Midbrain (tissue), 1 donor: ENCODE measurements around the gene DEFB121.
"Not testable (repeated sequence)": the region's sequence is repeated elsewhere in the genome, so short reads cannot be mapped to it uniquely, and the experiment has no call there.

Source experiments
- DNase-seq: peaks from one replicate; lab custom pipeline; 2025; lab: John Stamatoyannopoulos, UW

DEFB121 gene, protein sequence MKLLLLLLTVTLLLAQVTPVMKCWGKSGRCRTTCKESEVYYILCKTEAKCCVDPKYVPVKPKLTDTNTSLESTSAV

DNA sequence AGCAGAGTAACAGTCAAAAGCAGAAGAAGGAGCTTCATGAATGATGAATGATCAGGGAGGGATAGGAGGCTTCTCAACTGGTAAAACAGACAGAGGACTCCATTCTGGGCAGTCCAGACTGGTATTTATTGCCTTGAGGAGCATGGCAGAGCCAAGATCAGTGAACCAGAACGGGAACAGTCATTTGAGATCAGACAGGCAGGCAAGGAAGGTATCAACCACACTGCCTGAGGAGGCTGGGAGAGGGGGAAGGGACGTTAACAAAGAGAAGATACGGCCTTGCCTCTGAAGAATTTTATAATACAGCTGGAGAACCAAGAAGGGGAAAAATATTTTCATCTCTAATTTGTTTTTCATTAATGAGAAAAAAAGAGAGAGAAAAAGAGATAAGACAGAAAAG is at the start of gene DEFB121:
TSS of gene DEFB121 (minus strand) at position 101 of the 400 bp plus-strand sequence. CDS start at position 38, 63 bp downstream.
- no peak for DNase-seq

DNA sequence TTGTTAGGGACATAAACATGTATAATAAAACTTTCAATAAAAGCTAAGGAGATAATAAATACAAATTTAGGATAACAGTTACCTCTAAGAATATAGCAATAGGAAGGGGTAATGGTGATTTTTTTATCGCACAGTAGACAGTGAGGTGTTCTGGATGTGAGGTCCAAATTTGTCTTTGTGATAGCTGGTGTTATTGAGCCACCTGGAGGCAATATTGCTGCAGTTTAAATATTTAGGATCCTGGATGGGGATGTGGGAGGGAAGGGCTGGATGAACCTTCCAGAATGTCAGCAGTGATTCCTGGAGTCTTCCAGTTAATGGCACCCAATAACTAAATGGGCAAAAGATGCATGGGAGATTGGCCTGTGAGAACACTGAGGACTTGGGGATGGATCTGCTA is 48.3 kb upstream of the DEFB121 start:
- no peak for DNase-seq

DNA sequence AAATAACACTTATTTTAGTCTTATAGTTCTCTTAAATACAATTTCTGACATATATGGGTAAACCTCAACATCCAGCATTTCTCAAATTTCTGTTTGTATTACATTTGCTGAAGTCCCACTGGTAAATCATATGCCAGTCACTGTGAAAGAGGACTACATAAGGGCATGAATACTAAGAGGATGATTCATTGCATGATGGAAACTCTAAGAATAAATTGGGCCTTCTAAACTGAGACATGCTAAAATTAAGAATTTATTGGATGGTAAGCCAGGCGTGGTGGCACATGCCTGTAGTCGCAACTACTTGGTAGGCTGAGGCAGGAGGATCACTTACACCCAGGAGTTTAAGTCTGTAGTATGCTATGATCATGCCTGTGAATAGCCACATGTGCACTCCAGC is 46.6 kb upstream of the DEFB121 start:
- DNase-seq: no peak

DNA sequence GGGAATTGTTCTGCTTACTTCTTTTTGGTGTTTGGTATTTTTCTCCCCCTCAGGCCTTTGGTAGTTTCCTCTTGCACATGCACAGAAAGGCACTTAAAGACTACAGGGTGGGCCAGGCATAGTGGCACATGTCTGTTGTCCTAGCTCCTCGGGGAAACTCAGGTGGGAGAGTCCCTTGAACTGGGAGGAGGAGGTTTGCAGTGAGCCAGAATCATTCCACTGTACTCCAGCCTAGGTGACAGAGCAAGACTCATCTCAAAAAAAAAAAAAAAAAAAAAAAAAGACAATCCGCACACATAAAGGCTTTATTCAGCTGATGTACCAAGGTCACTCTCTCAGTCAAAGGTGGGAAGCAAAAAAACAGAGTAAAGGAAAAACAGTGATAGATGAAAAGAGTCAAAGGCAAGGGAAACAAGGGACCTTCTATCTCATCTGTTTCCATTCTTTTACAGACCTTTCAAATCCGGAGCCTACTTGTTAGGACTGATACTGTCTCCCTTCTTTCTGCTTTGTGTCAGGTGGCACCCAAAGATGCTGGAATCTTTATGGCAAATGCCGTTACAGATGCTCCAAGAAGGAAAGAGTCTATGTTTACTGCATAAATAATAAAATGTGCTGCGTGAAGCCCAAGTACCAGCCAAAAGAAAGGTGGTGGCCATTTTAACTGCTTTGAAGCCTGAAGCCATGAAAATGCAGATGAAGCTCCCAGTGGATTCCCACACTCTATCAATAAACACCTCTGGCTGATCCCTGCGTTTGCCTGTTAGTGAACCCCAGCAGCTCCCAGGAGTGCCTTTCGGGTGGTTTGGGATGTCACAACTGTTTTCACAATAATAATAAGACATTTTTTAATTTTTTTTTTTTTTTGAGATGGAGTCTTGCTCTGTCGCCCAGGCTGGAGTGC is 43.7 kb upstream of the DEFB121 start:
- DNase-seq: no peak

DNA sequence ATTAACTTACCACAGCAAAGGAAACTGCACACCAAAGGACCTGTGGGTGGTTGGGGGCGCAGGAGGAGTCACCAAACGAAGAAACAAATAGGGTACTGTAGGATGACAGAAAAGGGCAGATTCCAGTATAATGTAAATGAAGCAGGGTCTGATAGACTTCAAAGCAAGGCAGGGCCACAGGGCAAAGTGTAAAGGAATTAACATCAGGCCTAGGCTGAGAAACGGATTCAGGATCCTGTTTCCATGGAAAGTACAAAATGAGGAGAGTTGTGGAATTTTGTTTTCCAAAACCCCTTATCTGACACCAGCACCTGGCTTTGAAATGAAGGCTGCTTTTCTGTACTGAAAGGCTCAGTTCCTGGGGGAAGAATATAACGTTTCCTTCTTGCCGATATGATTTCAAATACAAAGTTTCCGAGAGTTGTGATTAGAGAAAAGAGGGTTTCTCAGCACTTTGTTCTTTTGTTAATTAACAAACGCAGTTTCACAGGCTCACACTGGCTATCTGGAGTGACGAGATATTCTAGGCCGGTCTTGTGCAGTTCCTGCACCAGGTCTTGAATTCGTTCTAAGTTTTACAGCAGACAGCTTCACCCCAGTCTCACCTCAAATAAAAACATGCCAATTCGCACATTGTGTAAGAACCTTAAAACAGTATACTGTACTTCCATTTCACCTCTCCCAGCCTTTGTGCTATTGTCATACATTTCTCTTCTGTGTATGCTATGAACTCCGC is 40.2 kb upstream of the DEFB121 start:
- DNase-seq: no peak

DNA sequence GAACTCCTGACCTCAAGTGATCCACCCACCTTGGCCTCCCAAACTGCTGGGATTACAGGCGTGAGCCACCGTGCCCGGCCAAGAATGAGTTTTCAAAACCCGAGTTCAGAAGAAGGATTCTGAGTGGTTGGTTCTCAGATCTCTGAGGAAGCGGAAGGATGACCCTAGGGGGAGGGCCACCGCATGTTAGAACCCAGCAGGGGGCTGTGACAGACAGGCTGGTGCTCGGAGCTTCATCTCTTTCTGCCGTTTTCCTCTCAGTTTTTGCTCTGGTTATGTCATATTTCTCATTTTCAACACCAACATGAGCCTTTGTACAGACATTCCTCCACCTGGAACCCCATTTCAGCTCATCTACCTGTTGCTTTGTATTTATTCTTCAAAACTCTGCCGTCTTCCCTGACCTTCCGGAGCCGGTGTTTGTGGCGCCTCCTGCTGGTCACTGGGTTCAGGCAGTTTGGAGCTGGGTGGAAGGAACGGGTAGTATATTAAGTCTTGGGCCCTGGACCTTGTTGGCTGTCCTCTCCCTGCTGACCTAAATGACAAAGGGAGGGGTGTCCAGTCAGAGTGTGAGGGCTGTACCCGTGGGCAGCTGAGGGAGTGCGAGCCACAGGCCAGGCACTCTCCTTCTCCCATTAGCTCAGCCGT is 34.1 kb upstream of the DEFB121 start, which contains the start of gene DEFB123:
TSS of gene DEFB123 (plus strand) at position 621 of the 648 bp plus-strand sequence. CDS start 67 bp downstream, outside the sequence.
- DNase-seq: no peak

DNA sequence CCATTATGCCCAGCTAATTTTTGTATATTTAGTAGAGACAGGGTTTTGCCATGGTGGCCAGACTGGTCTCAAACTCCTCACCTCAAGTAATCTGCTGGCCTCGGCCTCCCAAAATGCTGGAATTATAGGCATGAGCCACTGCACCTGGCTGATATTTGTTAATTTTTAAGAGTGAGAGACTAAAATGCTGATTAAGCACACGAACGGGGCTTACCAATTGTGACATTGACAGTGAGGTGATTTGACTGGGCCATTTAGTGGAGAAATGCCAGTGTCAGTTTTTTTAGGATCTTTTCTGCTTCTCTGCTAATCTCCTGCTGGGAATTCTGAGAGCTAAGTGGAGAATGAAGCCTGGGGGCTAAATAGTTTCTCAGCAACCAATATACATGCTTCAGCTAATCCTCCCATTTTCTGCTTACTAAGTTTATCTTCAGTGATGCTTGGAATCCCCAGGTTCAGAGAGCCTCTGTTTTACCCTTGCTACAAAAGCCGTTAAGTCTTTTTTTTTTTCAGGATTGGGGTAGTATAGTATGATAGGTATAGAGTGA is 24.6 kb upstream of the DEFB121 start:
- no peak for DNase-seq

DNA sequence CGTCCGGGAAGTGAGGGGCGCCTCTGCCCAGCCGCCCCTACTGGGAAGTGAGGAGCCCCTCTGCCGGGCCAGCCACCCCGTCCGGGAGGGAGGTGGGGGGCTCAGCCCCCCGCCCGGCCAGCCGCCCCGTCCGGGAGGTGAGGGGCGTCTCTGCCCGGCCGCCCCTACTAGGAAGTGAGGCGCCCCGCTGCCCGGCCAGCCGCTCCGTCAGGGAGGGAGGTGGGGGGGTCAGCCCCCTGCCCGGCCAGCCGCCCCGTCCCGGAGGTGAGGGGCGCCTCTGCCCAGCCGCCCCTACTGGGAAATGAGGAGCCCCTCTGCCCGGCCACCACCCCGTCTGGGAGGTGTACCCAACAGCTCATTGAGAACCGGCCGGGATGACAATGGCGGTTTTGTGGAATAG is 21.6 kb upstream of the DEFB121 start:
- not testable (repeated sequence) for DNase-seq

DNA sequence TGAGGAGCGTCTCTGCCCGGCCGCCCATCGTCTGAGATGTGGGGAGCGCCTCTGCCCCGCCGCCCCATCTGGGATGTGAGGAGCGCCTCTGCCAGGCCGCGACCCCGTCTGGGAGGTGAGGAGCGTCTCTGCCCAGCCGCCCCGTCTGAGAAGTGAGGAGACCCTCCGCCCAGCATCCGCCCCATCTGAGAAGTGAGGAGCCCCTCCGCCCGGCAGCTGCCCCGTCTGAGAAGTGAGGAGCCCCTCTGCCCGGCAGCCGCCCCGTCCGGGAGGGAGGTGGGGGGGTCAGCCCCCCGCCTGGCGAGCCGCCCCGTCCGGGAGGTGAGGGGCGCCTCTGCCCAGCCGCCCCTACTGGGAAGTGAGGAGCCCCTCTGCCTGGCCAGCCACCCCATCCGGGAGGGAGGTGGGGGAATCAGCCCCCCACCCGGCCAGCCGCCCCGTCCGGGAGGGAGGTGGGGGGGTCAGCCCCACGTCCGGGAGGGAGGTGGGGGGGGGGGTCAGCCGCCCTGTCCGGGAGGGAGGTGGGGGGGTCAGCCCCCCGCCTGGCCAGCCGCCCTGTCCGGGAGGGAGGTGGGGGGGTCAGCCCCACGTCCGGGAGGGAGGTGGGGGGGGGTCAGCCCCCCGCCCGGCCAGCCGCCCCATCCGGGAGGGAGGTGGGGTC is 21.0 kb upstream of the DEFB121 start:
- DNase-seq: not testable (repeated sequence)

DNA sequence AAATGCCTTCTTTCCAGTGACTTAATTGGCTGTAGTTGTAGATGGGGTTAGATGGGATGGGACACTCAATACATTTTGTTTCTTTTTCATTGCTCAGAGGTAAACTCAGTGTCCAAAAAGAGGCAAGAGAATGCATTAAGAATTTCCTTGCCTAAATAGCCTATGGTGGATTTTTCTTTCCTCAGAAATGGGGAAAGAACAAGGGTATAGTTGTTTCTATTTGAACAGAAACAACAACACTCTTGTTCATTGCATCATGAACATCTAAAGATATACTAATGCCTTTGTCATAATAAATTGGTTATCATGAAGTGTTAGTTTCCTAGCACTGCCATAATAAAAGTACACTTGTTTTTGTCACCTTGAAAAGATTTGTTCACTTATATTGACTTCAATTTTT is 19.8 kb upstream of the DEFB121 start:
- no peak for DNase-seq

DNA sequence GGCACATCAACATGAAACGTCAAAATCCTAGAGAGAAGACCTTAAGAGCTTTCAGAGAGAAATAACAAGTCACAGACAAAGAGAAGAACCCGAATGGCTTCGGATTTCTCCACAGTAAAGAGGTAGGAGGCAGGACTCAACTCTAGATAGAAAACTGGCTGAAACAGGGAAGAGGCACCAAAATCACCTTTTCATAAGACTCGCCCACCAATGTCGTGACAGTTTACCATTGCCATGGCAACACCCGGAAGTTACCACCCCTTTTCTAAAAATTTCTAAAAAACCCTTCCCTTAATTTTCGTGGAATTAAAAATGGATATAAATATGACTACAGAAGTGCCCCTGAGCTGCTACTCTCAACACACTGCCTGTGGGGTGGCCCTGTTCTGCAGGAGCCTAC is 12.3 kb upstream of the DEFB121 start:
- no peak for DNase-seq

DNA sequence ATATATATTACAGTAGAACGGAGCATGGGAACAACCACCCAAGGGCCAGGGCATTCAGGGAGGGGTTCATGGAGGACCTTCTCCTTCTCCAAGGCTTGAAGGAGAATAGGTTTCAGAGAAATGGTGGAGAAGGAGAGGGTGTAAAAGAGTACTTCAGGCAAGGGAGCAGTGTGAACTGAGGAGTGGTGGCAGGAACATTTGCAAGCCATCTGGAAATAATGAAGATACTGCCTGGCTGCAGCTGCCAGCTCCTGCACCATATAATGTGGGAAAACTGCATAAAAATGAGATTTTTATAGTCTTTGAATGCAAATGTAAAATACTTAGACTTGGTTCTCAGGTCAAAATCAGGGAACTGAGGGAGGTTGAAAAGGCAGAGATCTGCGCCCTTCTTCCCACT is 9.6 kb upstream of the DEFB121 start:
- no peak for DNase-seq

DNA sequence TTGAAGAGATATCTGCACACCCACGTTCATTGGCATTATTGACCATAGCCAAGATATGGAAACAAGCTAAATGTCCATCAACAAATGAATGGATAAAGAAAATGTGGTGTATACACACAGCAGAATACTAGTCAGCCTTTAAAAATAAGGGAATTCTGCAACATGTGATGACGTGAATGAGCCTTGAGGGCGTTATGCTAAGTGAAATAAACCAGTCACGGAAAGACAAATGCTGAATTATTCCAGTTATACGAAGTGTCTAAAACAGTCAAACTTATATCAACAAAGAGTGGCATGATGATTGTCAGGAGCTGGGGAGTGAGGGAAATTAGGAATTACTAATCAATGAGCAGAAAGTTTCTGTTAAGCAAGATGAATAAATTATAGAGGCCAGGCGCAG is 8.4 kb upstream of the DEFB121 start:
- no peak for DNase-seq

DNA sequence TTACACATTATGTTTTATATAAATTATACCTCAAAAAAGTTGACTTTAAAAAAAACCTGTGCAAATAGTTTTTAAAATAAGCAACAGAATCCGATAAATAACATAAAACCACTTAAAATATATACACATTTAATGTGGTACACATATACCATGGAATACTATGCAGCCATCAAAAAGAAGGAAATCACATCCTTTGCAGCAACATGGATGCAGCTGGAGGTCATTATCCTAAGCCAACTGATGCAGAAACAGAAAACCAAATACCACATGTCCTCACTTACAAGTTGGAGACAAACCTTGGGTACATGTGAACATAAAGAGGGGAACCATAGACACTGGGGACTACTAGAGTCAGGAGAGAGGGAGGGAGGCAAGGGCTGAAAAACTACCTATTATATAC is 4.0 kb upstream of the DEFB121 start:
- DNase-seq: no peak

DNA sequence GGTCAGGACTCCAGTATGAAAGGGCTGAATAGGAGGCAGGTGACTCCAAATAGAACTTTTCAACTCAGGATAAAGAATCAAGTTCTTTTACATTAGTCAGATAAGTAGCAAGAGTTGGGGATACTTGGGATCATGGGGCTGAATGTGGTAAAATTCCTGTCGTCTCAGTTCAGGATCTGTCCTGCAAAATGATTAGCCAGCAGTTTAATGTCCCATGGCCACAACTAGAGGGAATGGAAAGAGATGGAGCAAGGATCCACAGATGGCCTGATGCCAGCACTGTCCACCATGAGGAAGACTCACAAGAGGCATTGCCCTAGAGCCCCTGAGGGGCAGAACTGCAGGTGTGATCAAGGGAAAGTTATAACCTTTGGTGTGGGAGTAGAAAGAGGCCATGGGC is 2.1 kb downstream of the DEFB121 start:
- no peak for DNase-seq

DNA sequence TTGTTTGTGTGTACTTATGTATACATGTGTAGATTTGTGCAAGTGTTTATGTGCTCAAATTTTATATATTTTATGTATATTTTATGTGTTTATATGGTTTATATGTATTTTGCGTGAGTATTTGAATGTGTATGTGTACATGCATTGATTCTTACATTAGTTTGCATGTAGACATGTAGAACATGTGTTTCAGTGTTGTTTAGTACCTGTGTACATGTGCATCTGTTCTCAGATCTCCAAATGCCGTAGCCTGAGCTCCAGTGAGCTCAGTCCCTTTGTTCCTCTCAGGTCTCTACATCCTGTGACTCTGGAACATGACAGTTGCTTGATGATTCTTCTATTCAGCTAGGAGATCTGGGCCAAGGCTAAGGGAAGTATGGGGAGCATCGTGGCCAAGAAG is 11.1 kb downstream of the DEFB121 start:
- no peak for DNase-seq

DNA sequence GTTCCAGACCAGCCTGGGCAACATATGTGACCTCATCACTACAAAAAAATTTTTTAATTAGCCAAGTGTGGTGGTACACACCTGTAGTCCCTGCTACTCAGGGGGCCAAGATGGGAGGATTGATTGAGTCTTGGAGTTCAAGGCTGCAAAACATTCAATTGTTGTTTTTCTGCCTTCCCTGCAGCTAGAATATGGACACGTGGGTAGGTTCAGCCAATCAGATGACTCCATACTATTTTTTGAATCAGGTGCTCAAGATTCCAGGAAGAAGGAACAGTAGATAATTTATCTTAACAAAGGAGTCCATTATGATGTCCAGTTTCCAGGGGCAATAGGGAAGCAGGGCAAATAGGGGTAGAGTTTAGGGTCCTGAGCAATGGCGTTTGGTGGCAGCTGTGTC is 13.2 kb downstream of the DEFB121 start:
- DNase-seq: no peak

DNA sequence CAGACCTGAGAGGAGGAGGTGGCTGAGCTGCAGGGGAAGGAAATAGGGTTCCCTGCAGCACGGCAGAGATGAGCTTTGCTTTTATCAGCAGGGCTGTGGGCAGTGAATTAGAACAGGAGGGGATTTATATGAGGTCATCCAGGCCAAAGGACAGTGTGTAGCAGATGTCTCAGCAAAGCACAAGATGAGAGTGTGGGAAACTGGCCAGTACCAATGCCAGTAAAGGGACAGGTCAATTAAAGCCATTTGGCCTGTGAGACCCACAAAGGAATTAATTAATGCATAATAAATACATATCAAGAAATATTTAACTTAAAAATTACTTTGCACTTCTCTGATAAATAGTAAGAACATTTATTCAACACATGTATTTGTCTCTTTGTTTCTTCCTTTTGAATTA is 15.5 kb downstream of the DEFB121 start, which contains the start of gene DEFB119:
TSS of gene DEFB119 (minus strand) at position 101 of the 400 bp plus-strand sequence. CDS start 107 bp downstream, outside the sequence.
- no peak for DNase-seq

DNA sequence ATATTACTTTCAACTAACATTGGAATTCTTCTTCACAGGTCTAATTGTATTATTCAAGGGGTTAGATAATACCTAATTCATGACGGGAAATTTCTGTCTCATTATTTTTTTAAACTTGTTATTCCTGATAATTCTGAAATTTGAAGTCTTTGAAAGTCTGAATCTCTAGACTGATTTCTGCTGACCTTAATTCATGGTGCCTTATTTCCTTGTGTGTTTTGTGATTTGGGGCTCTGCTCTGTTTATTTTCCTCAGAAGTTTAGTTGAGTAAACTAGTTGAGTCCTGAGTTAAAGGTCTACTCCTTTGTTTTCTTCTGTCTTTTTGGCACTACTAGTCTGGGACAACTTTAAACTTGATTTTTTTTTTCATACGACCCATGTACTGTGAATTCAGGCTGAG is 31.7 kb downstream of the DEFB121 start:
- DNase-seq: no peak

DNA sequence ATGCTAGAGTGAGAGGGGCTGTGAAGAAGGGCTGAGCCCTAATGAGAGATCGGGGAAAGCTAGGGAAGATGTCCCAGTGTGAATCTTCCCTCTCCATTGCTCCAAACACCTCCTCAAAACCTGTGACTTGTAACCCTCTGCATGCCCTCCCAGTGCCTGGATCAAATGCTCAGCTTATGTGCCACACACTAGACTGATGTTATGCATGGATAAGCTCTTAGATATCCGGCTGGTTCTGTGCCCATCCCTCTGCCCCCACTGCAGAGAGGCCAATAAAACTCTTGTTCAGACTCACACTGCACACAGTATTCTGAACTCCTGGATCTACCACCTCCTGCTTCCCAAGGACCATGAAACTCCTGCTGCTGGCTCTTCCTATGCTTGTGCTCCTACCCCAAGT is 37.7 kb downstream of the DEFB121 start, which contains the start of gene DEFB118:
TSS of gene DEFB118 (plus strand) at position 301 of the 400 bp plus-strand sequence. CDS start at position 351, 50 bp downstream.
- DNase-seq: no peak

DNA sequence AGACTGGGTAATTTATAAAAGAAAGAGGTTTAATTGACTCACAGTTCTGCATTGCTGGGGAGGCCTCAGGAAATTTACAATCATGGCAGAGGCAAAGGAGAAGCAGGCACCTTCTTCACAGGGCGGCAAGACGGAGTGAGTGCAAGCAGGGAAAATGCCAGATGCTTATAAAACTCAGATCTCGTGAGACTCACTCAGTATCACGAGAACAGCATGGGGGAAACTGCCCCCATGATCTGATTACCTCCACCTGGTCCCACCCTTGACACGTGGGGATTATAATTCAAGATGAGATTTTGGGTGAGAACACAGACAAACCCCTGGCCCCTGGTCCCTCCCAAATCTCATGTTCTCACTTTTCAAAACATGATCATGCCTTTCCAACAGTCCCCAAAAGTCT is 41.7 kb downstream of the DEFB121 start:
- not testable (repeated sequence) for DNase-seq
